IPS DF 6.9 (cell line): ENCODE data around the gene PLIN4.

Experiments used
- DNase-seq: peaks from one replicate; pipeline ENCODE4 v3.0.0-alpha.2; 2013; ENCODE audit warnings: low read depth, low spot score
- H3K27ac ChIP-seq: one replicate; pipeline ENCODE4 v1.5.1; 2013; ENCODE audit warnings: low read length, control low read depth
- H3K27me3 ChIP-seq: 2 replicates; pipeline ENCODE4 v1.6.1; 2013; ENCODE audit warnings: mild to moderate bottlenecking, low read length; ENCODE audit not compliant: control insufficient read depth, insufficient read depth
- H3K36me3 ChIP-seq: 2 replicates; pipeline ENCODE4 v1.6.1; 2013; ENCODE audit warnings: low read length; ENCODE audit not compliant: control insufficient read depth, insufficient read depth
- H3K4me1 ChIP-seq: 2 replicates; pipeline ENCODE4 v1.6.1; 2013; ENCODE audit warnings: low read length; ENCODE audit not compliant: control insufficient read depth, insufficient read depth
- H3K4me3 ChIP-seq: 2 replicates; pipeline ENCODE4 v1.5.1; 2013; ENCODE audit warnings: mild to moderate bottlenecking, low read length
- H3K9me3 ChIP-seq: 2 replicates; pipeline ENCODE4 v1.6.1; 2013; ENCODE audit warnings: low read length, inconsistent platforms; ENCODE audit not compliant: control insufficient read depth, insufficient read depth
- WGBS: extraction: QIAGEN DNeasy Blood & Tissue Kit; methylation state at CpG from one replicate; pipeline ENCODE4 v1.1.7; 2013; ENCODE audit warnings: mixed read lengths, missing lambda C conversion rate; ENCODE audit not compliant: insufficient read length, insufficient coverage; 5-methylcytosine and 5-hydroxymethylcytosine counted together

PLIN4 gene

DNA sequence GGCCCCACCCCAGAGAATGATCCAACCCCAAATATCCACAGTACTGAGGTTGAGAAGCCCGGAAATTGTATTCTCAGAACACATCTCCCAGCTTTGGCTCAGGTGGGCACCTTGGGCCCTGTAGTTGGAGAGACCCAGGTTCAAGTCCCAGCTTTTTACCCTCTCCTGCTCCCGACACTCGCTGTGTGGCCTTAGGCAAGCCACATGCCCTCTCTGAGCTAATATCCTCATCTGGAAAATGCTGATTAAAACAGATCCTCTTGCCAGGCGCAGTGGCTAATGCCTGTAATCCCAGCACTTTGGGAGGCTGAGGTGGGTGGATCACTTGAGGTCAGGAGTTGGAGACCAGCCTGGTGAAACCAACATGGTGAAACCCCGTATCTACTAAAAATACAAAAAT, 2.6 kb downstream of the PLIN4 start:
- Histone ChIP-seq H3K36me3 (no peaks in the 10 kb centered on the region), H3K9me3 (no peaks in the 10 kb centered on the region), H3K27ac (no peak overlapping the region), H3K4me3 (no peak overlapping the region), H3K4me1 (peaks cover 1% of the 10 kb centered on the region; the same call in 1 of the 2 replicates), H3K27me3 (peaks cover 9% of the 10 kb centered on the region; the same call in 1 of the 2 replicates)
- no peak for DNase-seq
- WGBS = no CpG with 5 or more reads among the region's 5 CpGs

DNA sequence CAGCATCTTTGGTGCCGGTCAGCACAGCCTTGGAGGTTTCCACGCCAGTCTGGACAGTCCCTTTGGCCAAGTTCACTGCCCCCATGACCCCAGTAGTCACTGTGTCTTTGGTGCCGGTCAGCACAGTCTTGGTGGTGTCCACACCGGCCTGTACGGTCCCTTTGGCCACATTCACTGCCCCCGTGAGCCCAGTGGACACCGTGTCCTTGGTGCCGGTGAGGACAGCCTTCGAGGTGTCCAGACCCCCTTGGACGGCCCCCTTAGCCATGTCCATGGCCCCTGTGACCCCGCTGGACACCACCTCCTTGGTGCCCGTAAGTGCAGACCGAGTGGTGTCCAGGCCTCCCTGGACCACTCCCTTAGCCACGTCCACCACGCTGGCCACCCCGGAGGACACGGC, 5.0 kb downstream of the PLIN4 start:
- no peak overlapping the region for H3K27ac ChIP-seq
- WGBS = no CpG with 5 or more reads among the region's 17 CpGs
- H3K27me3 ChIP-seq = peaks cover 9% of the 10 kb centered on the region; the same call in 1 of the 2 replicates
- no peak overlapping the region for H3K4me3 ChIP-seq
- H3K9me3 ChIP-seq = no peaks in the 10 kb centered on the region
- DNase-seq = no peak
- H3K36me3 ChIP-seq = no peaks in the 10 kb centered on the region
- peaks cover 1% of the 10 kb centered on the region; the same call in 1 of the 2 replicates for H3K4me1 ChIP-seq

DNA sequence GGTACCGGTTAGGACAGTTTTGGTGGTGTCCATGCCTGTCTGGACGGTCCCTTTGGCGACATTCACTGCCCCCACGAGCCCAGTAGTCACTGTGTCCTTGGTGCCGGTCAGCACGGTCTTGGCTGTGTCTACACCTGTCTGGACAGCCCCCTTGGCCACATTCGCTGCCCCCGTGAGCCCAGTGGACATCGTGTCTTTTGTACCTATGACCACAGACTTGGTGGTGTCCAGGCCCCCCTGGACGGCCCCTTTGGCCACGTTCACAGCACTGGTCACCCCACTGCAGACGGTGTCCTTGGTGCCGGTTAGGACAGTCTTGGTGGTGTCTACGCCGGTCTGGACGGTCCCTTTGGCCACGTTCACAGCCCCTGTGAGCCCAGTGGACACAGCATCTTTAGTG, 6.2 kb downstream of the PLIN4 start:
- Histone ChIP-seq H3K36me3 (no peaks in the 10 kb centered on the region), H3K27me3 (peaks cover 9% of the 10 kb centered on the region; the same call in 1 of the 2 replicates), H3K27ac (no peak overlapping the region), H3K4me1 (peaks cover 1% of the 10 kb centered on the region; the same call in 1 of the 2 replicates), H3K9me3 (no peaks in the 10 kb centered on the region), H3K4me3 (no peak overlapping the region)
- WGBS = no CpG with 5 or more reads among the region's 17 CpGs
- no peak for DNase-seq

DNA sequence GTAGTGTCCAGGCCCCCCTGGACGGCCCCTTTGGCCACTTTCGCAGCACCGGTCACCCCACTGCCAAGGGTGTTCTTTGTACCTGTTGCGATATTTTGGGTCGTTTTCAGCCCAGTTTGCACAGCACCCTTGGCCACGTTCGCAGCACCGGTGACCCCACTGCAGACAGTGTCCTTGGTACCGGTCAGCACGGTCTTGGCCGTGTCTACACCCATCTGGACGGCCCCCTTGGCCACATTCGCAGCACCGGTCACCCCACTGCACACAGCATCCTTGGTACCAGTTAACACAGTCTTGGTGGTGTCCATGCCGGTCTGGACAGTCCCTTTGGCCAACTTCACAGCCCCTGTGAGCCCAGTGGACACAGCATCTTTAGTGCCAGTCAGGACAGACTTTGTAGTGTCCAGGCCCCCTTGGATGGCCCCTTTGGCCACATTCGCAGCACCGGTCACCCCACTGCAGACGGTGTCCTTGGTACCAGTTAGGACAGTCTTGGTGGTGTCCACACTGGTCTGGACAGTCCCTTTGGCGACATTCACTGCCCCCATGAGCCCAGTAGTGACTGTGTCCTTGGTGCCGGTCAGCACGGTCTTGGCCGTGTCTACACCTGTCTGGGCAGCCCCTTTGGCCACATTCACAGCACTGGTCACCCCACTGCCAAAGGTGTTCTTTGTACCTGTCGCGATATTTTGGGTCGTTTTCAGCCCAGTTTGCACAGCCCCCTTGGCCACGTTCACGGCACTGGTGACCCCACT, 6.8 kb downstream of the PLIN4 start:
- H3K9me3 ChIP-seq = no peaks in the 10 kb centered on the region
- no peak for DNase-seq
- peaks cover 9% of the 10 kb centered on the region; the same call in 1 of the 2 replicates for H3K27me3 ChIP-seq
- H3K36me3 ChIP-seq = no peaks in the 10 kb centered on the region
- H3K27ac ChIP-seq = no peak overlapping the region
- WGBS = no CpG with 5 or more reads among the region's 27 CpGs
- no peak overlapping the region for H3K4me3 ChIP-seq
- no peaks in the 10 kb centered on the region for H3K4me1 ChIP-seq

DNA sequence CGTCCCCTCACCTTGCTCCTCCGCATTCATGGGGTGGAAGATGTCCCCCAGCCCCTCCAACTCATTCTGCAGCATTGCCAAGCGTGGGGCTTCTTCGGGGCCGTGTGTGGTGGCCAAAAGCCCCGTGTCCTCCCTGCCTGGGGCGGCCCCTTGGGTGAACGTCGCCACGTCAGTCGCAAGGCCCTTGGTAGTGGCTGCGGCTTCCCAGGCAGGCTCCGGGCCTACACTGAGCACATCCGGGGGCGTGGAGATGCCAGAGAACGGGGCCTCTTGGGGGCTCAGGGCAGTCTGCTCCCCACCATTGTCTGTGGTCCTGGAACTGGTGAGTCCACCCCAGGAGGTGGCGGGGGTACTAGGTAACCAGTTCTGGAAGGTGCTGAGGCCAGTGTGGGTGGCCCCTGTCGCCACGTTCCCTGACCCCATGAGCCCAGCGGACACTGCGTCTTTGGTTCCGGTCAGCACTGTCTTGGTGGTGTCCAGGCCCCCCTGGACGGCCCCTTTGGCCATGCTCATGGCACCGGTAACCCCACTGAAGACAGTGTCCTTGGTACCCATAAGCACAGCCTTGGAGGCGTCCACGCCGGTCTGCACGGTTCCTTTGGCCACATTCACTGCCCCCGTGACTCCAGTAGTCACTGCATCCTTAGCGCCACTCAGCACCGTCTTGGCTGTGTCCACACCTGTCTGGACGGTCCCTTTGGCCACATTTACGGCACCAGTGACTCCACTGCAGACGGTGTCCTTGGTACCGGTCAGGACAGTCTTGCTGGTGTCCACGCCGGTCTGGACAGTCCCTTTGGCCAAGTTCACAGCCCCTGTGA, 7.6 kb downstream of the PLIN4 start:
- H3K4me3 ChIP-seq = no peak overlapping the region
- no CpG with 5 or more reads among the region's 37 CpGs for WGBS
- H3K27ac ChIP-seq = no peak overlapping the region
- no peaks in the 10 kb centered on the region for H3K36me3 ChIP-seq
- H3K9me3 ChIP-seq = no peaks in the 10 kb centered on the region
- H3K27me3 ChIP-seq = peaks cover 9% of the 10 kb centered on the region; the same call in 1 of the 2 replicates
- H3K4me1 ChIP-seq = no peaks in the 10 kb centered on the region
- DNase-seq = no peak

DNA sequence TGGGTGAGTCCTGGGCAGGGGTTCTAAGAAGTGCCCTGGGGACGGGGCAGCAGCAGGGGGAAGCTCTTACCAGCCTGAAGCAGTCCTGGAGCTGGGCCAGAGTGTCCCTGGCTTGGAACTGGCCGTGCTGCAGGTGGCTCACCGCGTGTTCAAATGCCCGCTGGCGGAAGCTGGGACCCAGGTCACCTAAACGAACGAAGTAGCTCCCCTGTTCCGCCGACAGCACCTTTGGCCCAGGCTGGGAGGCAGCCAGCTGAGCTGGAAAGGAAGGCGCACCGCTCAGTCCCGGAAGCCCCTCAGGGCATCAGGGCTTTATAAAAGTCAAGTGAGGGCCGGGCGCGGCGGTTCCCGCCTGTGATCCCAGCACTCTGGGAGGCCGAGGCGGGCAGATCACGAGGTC, 9.6 kb downstream of the PLIN4 start:
- no peak overlapping the region for H3K27ac ChIP-seq
- H3K9me3 ChIP-seq = no peaks in the 10 kb centered on the region
- no CpG with 5 or more reads among the region's 21 CpGs for WGBS
- H3K36me3 ChIP-seq = peaks cover 2% of the 10 kb centered on the region
- H3K4me3 ChIP-seq = no peak overlapping the region
- DNase-seq = no peak
- H3K4me1 ChIP-seq = no peaks in the 10 kb centered on the region
- H3K27me3 ChIP-seq = peaks cover 9% of the 10 kb centered on the region; the same call in 1 of the 2 replicates

DNA sequence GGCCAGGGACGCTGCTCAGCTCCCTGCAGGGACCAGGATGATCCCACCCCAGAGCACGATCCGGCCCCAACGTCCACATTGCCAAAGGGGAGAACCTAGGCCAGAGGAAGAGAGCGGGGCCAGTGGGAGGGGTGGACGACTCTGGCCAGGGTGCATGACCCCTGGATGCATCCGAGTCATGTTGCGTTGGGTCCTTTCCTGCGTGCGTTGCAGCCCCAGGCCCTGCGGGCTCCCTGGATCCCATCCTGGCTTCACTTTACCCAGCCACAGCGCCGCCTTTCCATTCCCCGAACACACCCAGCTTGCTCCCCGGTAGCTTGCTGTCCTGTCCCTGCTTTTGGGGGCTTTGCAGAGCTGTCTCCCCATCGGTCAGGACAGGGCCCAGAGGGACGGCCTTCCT, 10.5 kb downstream of the PLIN4 start:
- no CpG with 5 or more reads among the region's 17 CpGs for WGBS
- H3K4me3 ChIP-seq = no peak overlapping the region
- H3K9me3 ChIP-seq = no peaks in the 10 kb centered on the region
- peaks cover 4% of the 10 kb centered on the region for H3K36me3 ChIP-seq
- peaks cover 9% of the 10 kb centered on the region; the same call in 1 of the 2 replicates for H3K27me3 ChIP-seq
- H3K4me1 ChIP-seq = no peaks in the 10 kb centered on the region
- H3K27ac ChIP-seq = no peak overlapping the region
- no peak for DNase-seq

DNA sequence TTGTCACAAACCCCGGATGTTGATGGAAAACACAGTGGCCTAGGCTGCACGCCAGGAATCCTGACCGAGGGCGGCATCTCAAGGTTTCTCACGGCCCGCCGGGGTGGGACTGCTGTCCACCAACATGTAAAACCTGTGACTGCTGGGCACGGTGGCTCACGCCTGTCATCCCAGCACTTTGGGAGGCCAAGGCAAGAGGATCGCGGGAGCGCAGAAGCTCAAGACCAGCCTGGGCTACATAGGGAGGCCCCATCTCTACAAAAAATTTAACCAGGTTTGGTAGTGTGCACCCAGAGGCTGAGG, 11.2 kb downstream of the PLIN4 start:
- Histone ChIP-seq H3K36me3 (peaks cover 11% of the 10 kb centered on the region), H3K27ac (no peak overlapping the region), H3K27me3 (peaks cover 6% of the 10 kb centered on the region; the same call in 1 of the 2 replicates), H3K9me3 (no peaks in the 10 kb centered on the region), H3K4me3 (no peak overlapping the region), H3K4me1 (no peaks in the 10 kb centered on the region)
- no CpG with 5 or more reads among the region's 12 CpGs for WGBS
- DNase-seq = no peak

DNA sequence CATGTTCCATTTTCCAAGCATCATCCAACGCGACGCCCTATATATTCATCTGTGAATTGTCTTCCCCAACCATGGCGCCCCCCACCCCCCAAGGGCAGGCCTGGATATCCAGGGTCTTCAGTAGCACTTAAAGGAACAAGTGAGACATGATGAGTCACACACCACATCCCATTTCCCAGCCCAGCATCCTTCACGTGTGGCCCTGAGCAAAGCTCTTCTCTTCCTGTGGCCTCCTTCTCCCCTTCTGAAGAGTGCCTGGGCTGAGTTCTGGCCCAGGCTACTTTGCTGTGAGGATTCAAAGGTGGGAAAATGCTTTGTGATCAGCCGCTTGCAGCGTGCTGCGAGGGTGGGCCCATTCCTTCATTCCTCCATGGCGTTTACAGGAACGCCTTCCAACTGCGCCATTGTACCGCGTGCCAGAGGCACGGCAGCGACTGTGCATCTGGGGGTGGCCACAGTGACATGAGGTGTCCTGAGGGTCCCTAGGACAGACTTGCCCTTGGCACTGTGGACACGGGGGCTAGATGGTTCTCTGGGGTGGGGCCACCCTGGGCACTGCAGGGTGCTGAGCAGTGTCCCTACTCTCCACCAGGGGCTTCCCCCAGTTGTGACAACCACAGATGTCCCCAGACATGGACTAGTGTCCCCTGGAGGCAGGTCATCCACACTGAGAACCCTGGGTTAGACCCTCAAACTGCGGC, 11.7 kb downstream of the PLIN4 start:
- H3K36me3 ChIP-seq = peaks cover 14% of the 10 kb centered on the region
- no peak for DNase-seq
- no CpG with 5 or more reads among the region's 17 CpGs for WGBS
- no peak overlapping the region for H3K4me3 ChIP-seq
- H3K27ac ChIP-seq = no peak overlapping the region
- H3K4me1 ChIP-seq = no peaks in the 10 kb centered on the region
- peaks cover 3% of the 10 kb centered on the region; the same call in 1 of the 2 replicates for H3K27me3 ChIP-seq
- no peaks in the 10 kb centered on the region for H3K9me3 ChIP-seq
